ENCODE data around the gene TBC1D22A.
A peak's percentile ranks its signal among the peaks of the same experiment; 100 is the strongest.

The TBC1D22A gene

DNA sequence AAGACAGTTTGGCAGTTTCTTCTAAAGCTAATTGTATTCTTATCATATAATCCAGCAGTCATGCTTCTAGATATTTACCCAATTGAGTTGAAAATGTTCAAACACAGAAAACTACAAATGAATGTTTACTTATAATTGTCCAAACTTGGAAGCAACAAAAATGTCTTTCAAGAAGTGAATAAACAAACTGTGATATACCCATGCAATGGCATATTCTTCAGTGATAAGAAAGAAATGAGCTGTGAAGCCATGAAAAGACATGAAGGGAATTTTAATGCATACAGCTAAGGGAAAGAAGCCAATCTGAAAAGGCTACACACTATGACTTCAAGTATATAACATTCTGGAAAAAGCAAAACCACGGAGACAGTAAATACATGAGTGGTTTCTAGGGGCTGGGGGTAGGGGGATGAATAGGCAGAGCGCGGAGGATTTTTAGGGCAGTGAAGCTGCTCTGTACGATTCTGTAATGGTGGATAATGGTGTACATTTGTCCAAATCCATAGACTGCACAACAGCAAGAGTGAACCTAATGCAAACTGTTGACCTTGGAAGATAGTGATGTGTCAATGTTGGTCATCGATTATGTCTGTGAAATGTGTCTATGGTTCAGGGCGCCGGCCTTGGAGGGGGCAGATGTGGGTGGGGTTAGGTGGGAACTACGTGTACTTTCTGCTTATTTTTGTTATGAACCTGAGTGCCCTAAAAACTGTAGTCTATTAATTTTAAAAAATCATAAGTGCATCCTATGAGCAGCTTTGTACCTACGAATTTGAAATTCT lies 424.9 kb downstream of the TBC1D22A start:
- DNase-seq, result peak; percentile 14

DNA sequence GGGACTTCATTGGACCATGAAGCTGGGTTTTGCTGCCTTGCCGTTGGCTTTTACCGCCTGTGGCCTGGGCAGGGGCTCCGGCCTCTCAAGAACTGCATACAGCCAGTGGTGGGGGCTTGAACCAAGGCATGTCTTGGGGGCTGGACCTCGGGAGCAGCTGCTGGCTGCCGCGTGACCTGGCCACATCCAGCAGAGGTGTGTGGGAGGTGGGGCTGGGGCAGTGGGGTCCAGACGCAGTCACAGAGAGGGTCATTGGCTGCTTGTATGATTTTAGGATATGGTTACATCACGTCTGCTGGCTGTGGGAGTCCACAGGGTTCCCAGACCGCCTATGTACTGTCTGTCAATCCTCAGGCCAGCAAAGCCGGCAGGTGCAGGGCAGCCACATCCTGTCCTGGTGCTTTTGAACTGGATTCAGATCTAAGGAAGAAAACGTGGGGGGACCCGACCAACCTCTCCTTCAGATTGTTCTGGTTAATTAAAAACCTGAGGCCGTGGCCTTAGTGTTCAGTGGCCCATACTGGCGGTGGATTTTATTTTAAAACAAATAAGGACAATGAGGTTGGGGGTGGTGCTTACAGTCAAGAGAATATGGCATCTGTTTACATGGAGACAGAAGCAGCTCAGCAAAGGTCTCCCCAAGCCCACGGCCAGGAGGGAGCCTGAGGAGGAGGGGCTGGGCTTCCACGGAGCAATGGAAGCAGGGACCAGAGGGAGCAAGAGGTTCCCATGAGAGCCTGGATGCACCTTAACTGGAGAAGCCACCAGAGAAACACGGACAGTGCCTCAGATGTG lies 426.0 kb downstream of the TBC1D22A start:
- peak; percentile 47 for DNase-seq

GRCh38 chr22:47189056-47189916 lies 426.8 kb downstream of the TBC1D22A start:
- peak; percentile 45 for DNase-seq

- peak; percentile 43 for DNase-seq
Measured at GRCh38 chr22:47190276-47190956, 428.0 kb downstream of the TBC1D22A start.

DNA sequence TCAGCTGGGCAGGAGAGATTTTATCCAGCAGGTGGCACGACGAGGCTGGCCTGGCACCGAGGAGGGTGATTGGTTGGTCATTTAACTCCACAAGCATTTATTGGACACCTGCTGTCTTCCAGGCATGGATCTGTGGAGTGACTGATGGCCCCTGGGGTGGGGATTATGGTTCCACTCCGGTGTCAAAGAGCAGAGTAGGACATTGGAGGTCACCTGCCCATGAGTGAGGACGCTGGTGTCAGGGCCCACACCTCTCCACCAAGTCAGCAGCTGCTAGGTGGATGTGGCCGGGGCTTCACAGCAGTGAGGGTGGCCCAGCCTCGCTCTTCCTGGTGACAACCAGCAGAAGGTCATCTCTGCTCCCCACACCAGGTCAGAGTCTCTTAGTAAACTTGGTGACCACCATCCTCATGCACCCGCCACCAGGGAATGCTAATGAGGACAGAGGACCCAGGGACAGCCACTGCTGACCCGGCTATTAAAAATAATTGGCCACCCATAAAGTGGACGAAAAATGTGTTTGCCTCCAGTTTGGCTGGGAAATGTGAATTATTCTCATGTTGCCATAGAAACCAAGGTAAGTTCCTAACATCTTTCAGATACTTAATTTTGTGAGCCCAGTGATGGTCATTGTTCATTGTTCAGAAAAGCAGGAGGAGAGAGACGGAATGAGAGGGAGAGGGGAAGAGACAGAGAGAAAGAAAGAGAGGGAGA lies 428.7 kb downstream of the TBC1D22A start:
- peak; percentile 41 for DNase-seq

GRCh38 chr22:47191671-47192650 lies 429.5 kb downstream of the TBC1D22A start:
- peak; percentile 52 for DNase-seq

- peak; percentile 50 for DNase-seq
Measured at GRCh38 chr22:47192651-47193437, 430.4 kb downstream of the TBC1D22A start.

DNA sequence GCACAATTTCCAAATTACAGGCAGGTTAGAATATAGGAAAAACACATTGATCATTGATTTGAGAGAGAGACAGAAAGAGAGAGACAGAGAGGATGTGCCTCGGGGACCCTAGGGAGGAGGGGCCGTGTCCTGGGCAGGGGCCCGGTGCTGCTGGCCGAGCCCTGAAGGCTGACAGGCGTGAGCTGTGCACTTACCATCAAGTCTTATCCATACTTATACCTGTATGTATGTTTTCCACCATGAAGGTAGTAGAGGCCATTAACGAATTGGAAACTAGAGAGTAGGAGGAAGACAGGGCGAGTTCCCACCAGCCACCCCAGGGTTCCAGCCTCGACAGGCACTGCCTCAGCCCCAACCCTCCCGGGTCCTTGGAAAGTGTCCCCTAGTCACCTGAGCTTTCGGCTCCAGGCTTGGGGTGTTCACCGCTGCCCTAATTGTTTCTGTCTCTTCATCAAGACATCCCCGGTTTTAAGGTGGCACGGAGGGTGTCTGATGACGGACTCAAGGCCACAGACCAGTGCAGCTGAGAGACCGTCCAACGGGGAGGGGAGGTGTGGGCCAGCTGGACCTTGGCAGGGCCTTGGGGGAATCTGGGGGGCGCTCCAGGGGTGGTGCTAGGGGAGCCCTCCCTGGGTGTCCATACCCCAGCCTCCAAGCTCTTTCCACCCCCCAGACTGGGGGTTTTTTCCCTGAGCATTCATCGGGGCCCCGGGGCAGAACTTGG lies 431.3 kb downstream of the TBC1D22A start:
- DNase-seq, result no peak

- DNase-seq, result no peak
Measured at GRCh38 chr22:47194476-47195155, 432.2 kb downstream of the TBC1D22A start.

GRCh38 chr22:47195156-47195483 lies 432.7 kb downstream of the TBC1D22A start:
- no peak for DNase-seq

DNA sequence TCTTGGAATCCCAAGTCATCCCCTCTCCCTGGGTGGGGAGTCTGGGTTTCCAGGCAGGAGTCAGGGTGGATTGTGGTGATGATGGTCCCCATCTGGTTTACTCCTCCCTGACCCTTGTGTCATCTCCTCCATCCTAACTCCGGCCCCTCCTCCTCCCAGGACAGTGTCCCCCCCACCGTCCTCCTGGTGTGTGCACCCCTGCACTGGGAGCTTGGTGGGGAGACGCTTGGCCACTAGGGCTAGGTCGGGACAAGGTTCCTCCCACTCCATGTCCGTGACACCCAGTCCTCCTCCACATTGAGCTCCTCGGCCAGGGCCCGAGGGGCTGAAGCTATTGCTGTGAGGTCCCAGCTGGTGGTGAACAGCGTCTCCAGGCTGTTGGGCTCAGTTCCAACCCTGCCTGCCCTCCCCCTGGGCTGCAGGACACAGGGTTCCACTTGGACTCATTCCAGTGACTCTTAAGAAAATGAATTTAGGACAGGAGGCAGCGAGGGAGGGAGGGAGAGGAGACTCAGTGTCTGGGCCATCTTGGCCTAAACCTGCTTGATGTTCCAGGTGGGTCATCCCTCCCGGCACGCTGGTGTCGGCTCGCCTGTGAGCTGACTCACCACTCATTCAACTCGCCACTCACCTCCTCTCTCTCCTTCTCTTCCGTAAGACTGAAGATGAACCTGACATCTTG lies 433.2 kb downstream of the TBC1D22A start:
- DNase-seq, result no peak

DNA sequence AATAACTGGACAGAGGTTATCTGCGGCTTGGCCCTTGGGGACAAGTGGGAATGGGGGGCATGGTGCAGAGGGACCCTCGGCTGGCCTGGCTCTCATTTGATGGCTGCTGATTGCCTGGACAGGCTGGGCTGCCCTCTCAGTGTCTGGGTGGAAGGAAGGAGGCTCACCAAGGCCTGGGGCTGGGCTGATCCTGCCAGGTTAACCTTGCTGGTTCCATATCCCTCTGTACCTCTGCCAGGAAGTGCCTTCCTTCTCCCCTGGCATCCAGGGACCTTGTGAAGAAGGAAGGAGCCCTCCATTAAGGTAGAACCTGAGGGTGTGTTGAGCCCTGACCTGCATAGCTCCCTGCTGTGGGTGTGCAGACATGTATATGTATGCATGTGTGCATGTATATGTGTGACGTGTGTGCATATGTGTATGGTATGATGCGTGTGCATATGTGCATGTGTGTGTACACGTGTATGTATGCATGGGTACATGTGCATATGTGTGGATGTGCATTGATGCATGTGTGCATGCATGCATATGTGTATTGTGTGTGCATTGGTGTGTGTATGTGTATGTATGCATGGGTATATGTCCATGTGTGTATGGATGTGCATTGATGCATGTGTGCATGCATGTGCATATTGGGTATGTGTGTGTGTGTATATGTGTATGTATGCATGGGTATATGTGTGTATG lies 433.9 kb downstream of the TBC1D22A start:
- no peak for DNase-seq

DNA sequence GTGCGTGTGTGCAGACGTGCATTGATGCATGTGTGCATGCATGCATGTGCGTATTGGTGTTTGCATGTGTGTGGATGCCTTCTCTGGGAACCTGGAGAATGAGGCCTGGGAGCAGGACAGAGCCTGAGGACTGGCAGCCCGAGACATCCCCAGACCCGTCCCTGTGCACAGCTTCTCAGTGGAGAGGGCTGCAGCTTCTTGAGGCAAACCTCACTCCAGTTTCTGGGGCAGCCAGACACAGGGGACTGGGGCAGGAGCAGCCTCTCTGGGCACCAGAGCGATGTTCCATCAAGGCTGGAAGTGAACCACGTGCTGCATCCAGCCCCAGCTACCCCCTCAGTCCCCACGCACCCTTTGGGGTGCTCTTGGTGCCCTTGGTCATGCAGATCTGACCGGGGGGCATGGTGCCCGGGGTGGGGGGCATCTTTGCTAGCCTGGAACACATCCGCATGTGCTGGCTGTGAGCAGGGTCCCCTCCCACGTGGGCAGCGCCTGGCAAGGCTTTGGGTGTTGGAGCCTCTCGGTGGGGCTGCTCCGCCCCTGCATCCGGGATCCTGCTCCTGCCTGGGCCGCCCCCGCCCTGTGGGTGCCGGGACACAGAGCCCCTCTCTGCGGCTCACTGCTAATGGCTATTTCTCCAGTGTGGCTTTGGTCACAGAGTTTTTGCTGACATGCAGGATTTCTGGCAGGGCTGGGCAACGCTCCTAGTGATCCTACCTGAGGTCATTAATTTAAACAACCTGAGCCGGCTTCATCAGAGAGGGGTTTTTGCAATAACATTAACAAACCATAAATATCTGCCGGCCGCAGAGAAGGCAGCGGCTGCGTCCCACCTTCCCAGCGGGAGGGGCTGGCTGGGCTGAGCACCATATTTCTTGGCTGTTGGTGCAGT lies 434.7 kb downstream of the TBC1D22A start:
- DNase-seq, result no peak

- DNase-seq, result no peak
Measured at GRCh38 chr22:47197773-47198500, 435.5 kb downstream of the TBC1D22A start.

DNA sequence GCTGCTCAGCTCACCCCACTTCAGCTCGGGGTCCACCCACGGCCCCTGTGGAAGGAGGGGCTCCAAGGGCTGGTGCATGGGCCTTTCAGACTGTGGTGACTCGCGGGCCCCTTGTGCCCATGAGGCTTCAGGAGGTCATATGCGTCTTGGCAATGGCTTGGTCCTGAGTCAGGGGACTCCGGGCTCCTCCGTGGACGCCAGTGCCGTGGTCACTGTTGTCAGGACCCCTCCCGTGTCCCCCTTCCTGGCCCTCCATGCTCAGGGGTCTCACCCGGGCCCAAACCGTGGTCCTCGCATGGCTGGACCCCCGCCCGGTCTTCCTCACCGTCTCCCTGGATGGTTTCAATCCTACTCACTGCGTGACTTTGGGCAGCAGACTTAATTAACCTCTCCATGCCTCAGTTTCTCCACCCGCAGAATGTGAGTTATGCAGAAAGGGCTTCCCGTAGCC lies 436.4 kb downstream of the TBC1D22A start:
- no peak for DNase-seq
